HFFc6 (cell line): ENCODE data around the gene IMMP2L. TPM values are rescaled to one million over a fixed set of nuclear protein-coding genes. Genes with fewer than 3 reads are reported as not detected.
A peak's percentile ranks its signal among the peaks of the same experiment; 100 is the strongest.

Experiments
- DNase-seq: peaks from one replicate; pipeline ENCODE4 v3.0.0-alpha.2; 2018
- H3K27ac Mint-ChIP-seq: 2 replicates; pipeline ENCODE4 v1.8.0; 2020; ENCODE audit warnings: mild to moderate bottlenecking, mixed read lengths
- H3K27me3 Mint-ChIP-seq: 2 replicates; pipeline ENCODE4 v1.8.0; 2021; ENCODE audit warnings: mild to moderate bottlenecking, moderate library complexity, mixed read lengths; ENCODE audit not compliant: insufficient read depth
- H3K36me3 Mint-ChIP-seq: 2 replicates; pipeline ENCODE4 v1.8.0; 2021; ENCODE audit warnings: low read depth, mixed read lengths
- H3K4me1 Mint-ChIP-seq: 2 replicates; pipeline ENCODE4 v1.8.0; 2020; ENCODE audit warnings: low read depth, mixed read lengths
- H3K4me3 Mint-ChIP-seq: 2 replicates; pipeline ENCODE4 v1.8.0; 2020; ENCODE audit warnings: mild to moderate bottlenecking, moderate library complexity, mixed read lengths
- H3K9me3 Mint-ChIP-seq: 2 replicates; pipeline ENCODE4 v1.8.0; 2020; ENCODE audit warnings: mild to moderate bottlenecking, mixed read lengths
- CTCF ChIP-seq: fragments of 200-600 bp; sonication (generic); IDR thresholded peaks from 2 replicates; pipeline ENCODE4 v1.5.0; 2021; ENCODE audit warnings: antibody characterized with exemption, mild to moderate bottlenecking
- total RNA-seq, 6 experiments: library from RNA; stranded (reverse); fragmentation: NEBNext Ultra II Directional; extraction: Animal tissue kit (Norgen Biotek cat#: 25700); gene quantifications; 2 replicates in 1 of 6; 3 replicates in 5 of 6; pipeline ENCODE4 v1.2.3, GENCODE V29; 2021

IMMP2L gene
- total RNA-seq, 6 experiments from 2014 or later: 7.2 to 13.6 (median 10.1) TPM

- Mint-ChIP-seq H3K36me3 (peaks cover 5% of the 10 kb centered on the region; the same call in 1 of the 2 replicates), H3K4me3 (no peak overlapping the region), H3K9me3 (no peaks in the 10 kb centered on the region), H3K27ac (no peak overlapping the region), H3K4me1 (peaks cover 41% of the 10 kb centered on the region), H3K27me3 (no peaks in the 10 kb centered on the region; the same call in 1 of the 2 replicates)
- DNase-seq: no peak
- TF ChIP-seq CTCF: no peak
Observed at GRCh38 chr7:111160297-111160696, 402.0 kb downstream of the IMMP2L start.

GRCh38 chr7:111159426-111159825 is 402.9 kb downstream of the IMMP2L start:
- Mint-ChIP-seq H3K27me3 (no peaks in the 10 kb centered on the region; the same call in 1 of the 2 replicates), H3K4me1 (peaks cover 33% of the 10 kb centered on the region), H3K9me3 (no peaks in the 10 kb centered on the region), H3K27ac (peak overlapping the region; percentile 67), H3K4me3 (peak overlapping the region; percentile 50), H3K36me3 (peaks cover 5% of the 10 kb centered on the region; the same call in 1 of the 2 replicates)
- DNase-seq: peak; percentile 31
- TF ChIP-seq CTCF: no peak

GRCh38 chr7:111150709-111151108 is 411.6 kb downstream of the IMMP2L start:
- no peaks in the 10 kb centered on the region for H3K27me3 Mint-ChIP-seq
- no peak overlapping the region for H3K27ac Mint-ChIP-seq
- no peaks in the 10 kb centered on the region for H3K4me1 Mint-ChIP-seq
- no peaks in the 10 kb centered on the region for H3K9me3 Mint-ChIP-seq
- H3K4me3 Mint-ChIP-seq: no peak overlapping the region
- TF ChIP-seq CTCF: no peak
- no peak for DNase-seq
- H3K36me3 Mint-ChIP-seq: no peaks in the 10 kb centered on the region

GRCh38 chr7:111147708-111148533 is 414.4 kb downstream of the IMMP2L start:
- H3K9me3 Mint-ChIP-seq: no peaks in the 10 kb centered on the region
- no peak overlapping the region for H3K4me3 Mint-ChIP-seq
- no peak overlapping the region for H3K27ac Mint-ChIP-seq
- no peak for DNase-seq
- H3K27me3 Mint-ChIP-seq: no peaks in the 10 kb centered on the region
- H3K4me1 Mint-ChIP-seq: no peaks in the 10 kb centered on the region
- TF ChIP-seq CTCF: no peak
- H3K36me3 Mint-ChIP-seq: no peaks in the 10 kb centered on the region

GRCh38 chr7:111146136-111146535 is 416.2 kb downstream of the IMMP2L start:
- no peak for TF ChIP-seq CTCF
- Mint-ChIP-seq H3K27me3 (no peaks in the 10 kb centered on the region), H3K4me1 (no peaks in the 10 kb centered on the region), H3K36me3 (no peaks in the 10 kb centered on the region), H3K27ac (no peak overlapping the region), H3K4me3 (no peak overlapping the region), H3K9me3 (no peaks in the 10 kb centered on the region)
- DNase-seq: no peak
